HCT116 (cell line): ENCODE results near the gene MALL. TPM values are rescaled to one million over a fixed set of nuclear protein-coding genes. Genes with fewer than 3 reads are reported as not detected.
"Not testable (repeated sequence)": the region's sequence is repeated elsewhere in the genome, so short reads cannot be mapped to it uniquely, and the experiment has no call there.

Experiments used
- ATAC-seq: fragments of 200-7000 bp; cut with Tn5 transposase; 2 replicates; pipeline ENCODE4 v1.9.1; 2020; ENCODE audit warnings: mild to moderate bottlenecking, moderate library complexity
- BruUV-seq: library from RNA; stranded (reverse); fragments of 400-500 nt; replicated peaks from 2 replicates; lab custom pipeline; 2021; lab: Mats Ljungman, UMichigan
- CTCF ChIA-PET: fragments of 300-600 bp; sonication (Branson Sonifier 250); formaldehyde crosslinking; loops from one replicate; lab custom pipeline; 2021; ENCODE audit warnings: antibody characterized with exemption; lab: Charles Lee
- POLR2A ChIA-PET: fragments of 300-600, 350-600 bp; sonication (Branson Sonifier 250); formaldehyde crosslinking; loops from one replicate; lab custom pipeline; 2021; ENCODE audit warnings: antibody characterized with exemption; lab: Charles Lee
- RAD21 ChIA-PET, 2 experiments: fragments of 300-600 bp; sonication (Branson Sonifier 250); formaldehyde crosslinking; loops; one replicate each; lab custom pipeline; 2023; ENCODE audit warnings: low total read pairs in 2 of 2; ENCODE audit not compliant: uncharacterized antibody in 2 of 2, unreplicated experiment in 2 of 2, low non-redundant PET in 1 of 2; lab: Charles Lee
- DNase-seq: peaks from one replicate; pipeline ENCODE4 v3.0.0-alpha.2; 2010; ENCODE audit warnings: low read depth, low spot score
- H2AFZ ChIP-seq: fragments of 200-600 bp; shearing (Covaris generic), sonication (generic); 2 replicates; pipeline ENCODE4 v1.6.1; 2017; ENCODE audit warnings: low read depth, mixed run types, mixed read lengths, antibody characterized with exemption, low read length; ENCODE audit not compliant: poor library complexity, severe bottlenecking
- H3K27ac ChIP-seq: 2 replicates; pipeline ENCODE4 v1.5.1; 2012; ENCODE audit warnings: low read depth, low read length
- H3K27me3 ChIP-seq: fragments of 200-600 bp; sonication (generic); 2 replicates; pipeline ENCODE4 v1.6.1; 2016; ENCODE audit warnings: mixed run types, low read length, mixed read lengths; ENCODE audit not compliant: insufficient read depth
- H3K36me3 ChIP-seq, 2 experiments: fragments of 200-500 bp in 1 of 2; fragments of 200-600 bp in 1 of 2; sonication (Bioruptor generic) in 1 of 2; sonication (generic) in 1 of 2; 2 replicates each; pipeline versions ENCODE4 v1.5.1 to v1.6.1; 2014 to 2016; ENCODE audit warnings: low read length in 2 of 2, inconsistent platforms in 1 of 2, mixed read lengths in 1 of 2, mixed run types in 1 of 2; ENCODE audit not compliant: insufficient read depth in 2 of 2, control insufficient read depth in 1 of 2
- H3K4me1 ChIP-seq, 2 experiments: fragments of 200-600 bp in 1 of 2; sonication (generic) in 1 of 2; 2 replicates each; pipeline versions ENCODE4 v1.5.1 to v1.6.1; 2012 to 2017; ENCODE audit warnings: low read length in 2 of 2, inconsistent platforms in 1 of 2, mild to moderate bottlenecking in 1 of 2, mixed read lengths in 1 of 2, mixed run types in 1 of 2, moderate library complexity in 1 of 2; ENCODE audit not compliant: insufficient read depth in 2 of 2, control insufficient read depth in 1 of 2
- H3K4me2 ChIP-seq: fragments of 200-600 bp; sonication (generic); 2 replicates; pipeline ENCODE4 v1.6.1; 2017; ENCODE audit warnings: mixed run types, low read length, mixed read lengths
- H3K4me3 ChIP-seq, 2 experiments: fragments of 200-600 bp in 1 of 2; sonication (generic) in 1 of 2; replicated peaks in 1 of 2; 2 replicates each; pipeline ENCODE4 v1.5.1; 2011 to 2016; ENCODE audit warnings: low read length in 2 of 2, control low read depth in 1 of 2, low read depth in 1 of 2, mild to moderate bottlenecking in 1 of 2, mixed read lengths in 1 of 2, mixed run types in 1 of 2
- H3K79me2 ChIP-seq: fragments of 200-600 bp; sonication (generic); 2 replicates; pipeline ENCODE4 v1.6.1; 2017; ENCODE audit warnings: mild to moderate bottlenecking, mixed run types, low read length, moderate library complexity, mixed read lengths; ENCODE audit not compliant: insufficient read depth
- H3K9ac ChIP-seq: fragments of 200-600 bp; sonication (generic); 2 replicates; pipeline ENCODE4 v1.6.1; 2016; ENCODE audit warnings: low read length, mixed read lengths
- H3K9me2 ChIP-seq: fragments of 200-600 bp; sonication (generic), shearing (Covaris generic); 2 replicates; pipeline ENCODE4 v1.6.1; 2017; ENCODE audit warnings: mixed run types, mild to moderate bottlenecking, moderate library complexity; ENCODE audit not compliant: insufficient read depth
- H3K9me3 ChIP-seq, 2 experiments: fragments of 200-500 bp in 1 of 2; fragments of 200-600 bp in 1 of 2; sonication (Bioruptor generic) in 1 of 2; sonication (generic) in 1 of 2; 2 replicates each; pipeline ENCODE4 v1.6.1; 2014 to 2017; ENCODE audit warnings: low read length in 2 of 2, mixed read lengths in 2 of 2, inconsistent platforms in 1 of 2, low read depth in 1 of 2, mild to moderate bottlenecking in 1 of 2, mixed run types in 1 of 2, moderate library complexity in 1 of 2; ENCODE audit not compliant: control insufficient read depth in 1 of 2, insufficient read depth in 1 of 2
- H4K20me1 ChIP-seq: fragments of 200-600 bp; sonication (generic), shearing (Covaris generic); 2 replicates; pipeline ENCODE4 v1.6.1; 2017; ENCODE audit warnings: mixed run types, mild to moderate bottlenecking, moderate library complexity; ENCODE audit not compliant: insufficient read depth
- intact Hi-C: fragments of 100-400 bp; cut with micrococcal nuclease; formaldehyde crosslinking; loops from 2 replicates; pipeline ENCODE4 v1.10.0; 2022
- total RNA-seq: library from RNA; stranded (reverse); gene quantifications from one replicate; pipeline ENCODE4 v1.2.1, GENCODE V29; 2021; ENCODE audit not compliant: unreplicated experiment

The MALL gene
- total RNA-seq, 1 experiment from 2014 or later, result 223 TPM

DNA sequence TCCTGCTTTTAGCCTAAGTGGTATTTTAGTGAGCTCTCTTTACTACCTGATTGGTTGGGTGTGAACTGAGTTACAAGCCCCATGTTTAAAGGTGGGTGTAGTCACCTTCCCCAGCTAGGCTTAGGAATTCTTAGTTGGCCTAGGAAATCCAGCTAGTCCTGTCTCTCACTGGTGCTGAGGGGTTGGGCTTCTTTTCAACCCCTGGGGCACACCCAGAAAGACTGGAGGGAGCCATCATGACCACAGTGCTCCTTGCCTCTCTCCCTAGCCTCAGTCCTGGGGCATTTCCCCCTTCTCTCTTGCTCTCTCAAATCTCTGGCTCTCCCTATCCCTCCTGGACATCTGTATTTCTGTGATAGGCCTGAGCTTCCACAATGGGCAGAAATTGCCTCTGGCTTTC is 57.6 kb downstream of the MALL start:
- H2AFZ ChIP-seq, H3K36me3 ChIP-seq, H3K4me2 ChIP-seq, H3K79me2 ChIP-seq, ATAC-seq, H3K4me3 ChIP-seq, RAD21 ChIA-PET, H3K9me2 ChIP-seq, POLR2A ChIA-PET, H3K4me1 ChIP-seq, H3K9me3 ChIP-seq, intact Hi-C loops, BruUV-seq, H3K9ac ChIP-seq, CTCF ChIA-PET, H3K27ac ChIP-seq, H4K20me1 ChIP-seq, H3K27me3 ChIP-seq, DNase-seq: not testable (repeated sequence)

DNA sequence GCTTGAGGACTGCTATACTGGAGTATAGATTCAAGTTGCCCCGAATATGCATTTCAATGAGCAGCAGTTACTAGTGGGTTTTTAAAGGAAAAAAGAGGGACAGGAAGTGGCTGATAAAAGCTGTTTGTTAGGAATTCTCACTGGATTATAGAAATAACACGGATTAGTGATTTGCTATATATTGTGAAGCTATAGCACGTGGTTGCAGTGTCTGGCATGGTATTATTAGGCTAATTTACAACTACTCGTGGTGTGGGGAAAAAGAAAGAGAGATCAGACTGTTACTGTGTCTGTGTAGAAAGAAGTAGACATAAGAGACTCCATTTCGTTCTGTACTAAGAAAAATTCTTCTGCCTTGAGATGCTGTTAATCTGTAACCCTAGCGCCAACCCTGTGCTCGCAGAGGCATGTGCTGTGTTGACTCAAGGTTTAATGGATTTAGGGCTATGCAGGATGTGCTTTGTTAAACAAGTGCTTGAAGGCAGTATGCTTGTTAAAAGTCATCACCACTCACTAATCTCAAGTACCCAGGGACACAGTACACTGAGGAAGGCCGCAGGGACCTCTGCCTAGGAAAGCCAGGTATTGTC is 59.7 kb downstream of the MALL start:
- CTCF ChIA-PET, H2AFZ ChIP-seq, POLR2A ChIA-PET, DNase-seq, H3K4me2 ChIP-seq, H3K27ac ChIP-seq, RAD21 ChIA-PET, H3K4me1 ChIP-seq, ATAC-seq, H4K20me1 ChIP-seq, BruUV-seq, H3K9me3 ChIP-seq, H3K79me2 ChIP-seq, H3K9ac ChIP-seq, intact Hi-C loops, H3K27me3 ChIP-seq, H3K9me2 ChIP-seq, H3K36me3 ChIP-seq, H3K4me3 ChIP-seq: not testable (repeated sequence)

DNA sequence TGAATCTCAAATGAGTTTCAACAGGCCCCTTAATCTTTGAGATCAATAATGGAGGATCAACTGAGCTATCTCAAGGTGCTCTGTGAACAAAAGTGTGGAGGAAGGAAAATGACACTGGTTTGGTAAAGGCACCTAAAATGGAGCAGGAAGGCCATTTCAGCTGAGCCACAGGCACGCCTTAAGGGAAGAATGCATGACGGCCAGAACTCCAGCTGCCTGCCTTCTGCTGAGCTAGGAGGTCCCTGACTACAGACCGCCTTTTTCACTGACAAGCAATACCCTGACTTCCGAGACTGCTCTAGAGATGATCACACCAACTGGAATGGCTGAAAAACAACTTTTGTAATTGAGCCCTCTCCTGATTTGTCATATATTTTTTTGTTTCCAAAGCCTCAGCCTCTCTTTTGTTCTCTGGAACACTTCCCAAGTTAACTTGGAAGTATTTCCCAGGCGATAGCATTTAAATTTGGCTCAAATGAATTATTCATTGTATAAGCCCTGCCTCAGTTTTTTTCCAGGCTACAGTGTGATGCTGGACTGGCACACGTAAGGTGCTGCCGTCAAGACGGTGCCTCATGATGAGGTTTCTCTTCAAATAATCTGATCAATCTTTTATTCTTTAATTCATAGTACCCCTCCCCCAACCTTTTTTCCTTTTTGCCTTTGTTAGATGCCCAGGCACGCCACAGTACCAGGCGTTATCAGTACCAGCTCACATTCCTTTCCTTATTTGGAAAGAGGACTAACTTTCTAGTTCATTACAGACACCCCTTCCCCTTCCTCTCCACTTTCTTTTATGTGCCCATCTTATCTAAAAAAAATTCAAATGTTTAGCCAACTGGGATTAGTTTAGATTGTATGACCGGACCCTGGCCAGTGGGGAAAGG is 60.9 kb downstream of the MALL start:
- BruUV-seq, H3K9ac ChIP-seq, H3K79me2 ChIP-seq, H3K27ac ChIP-seq, POLR2A ChIA-PET, ATAC-seq, H3K4me2 ChIP-seq, H3K36me3 ChIP-seq, H3K4me3 ChIP-seq, CTCF ChIA-PET, H2AFZ ChIP-seq, H3K9me3 ChIP-seq, H3K27me3 ChIP-seq, intact Hi-C loops, H3K9me2 ChIP-seq, H4K20me1 ChIP-seq, RAD21 ChIA-PET, DNase-seq, H3K4me1 ChIP-seq: not testable (repeated sequence)

DNA sequence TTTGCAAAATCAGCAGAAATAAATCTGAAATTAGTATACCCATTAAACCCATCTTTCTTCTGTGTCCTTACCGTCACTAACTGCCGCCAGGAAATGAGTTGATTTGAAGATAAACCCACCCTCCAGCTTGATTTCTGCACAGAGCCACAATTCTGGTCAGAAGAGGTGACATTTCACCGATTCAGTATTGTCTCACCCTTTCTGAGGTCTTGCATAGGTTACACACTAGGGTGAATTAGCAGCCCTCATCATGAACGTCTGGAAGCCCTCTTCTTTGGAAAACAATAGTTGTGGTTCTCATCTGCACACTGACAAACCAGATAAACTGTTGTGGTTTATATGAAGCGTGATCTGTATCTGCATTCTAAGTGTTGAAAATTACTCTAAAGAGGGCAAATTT is 61.9 kb downstream of the MALL start:
- RAD21 ChIA-PET, ATAC-seq: not testable (repeated sequence)

More for the DNA sequence above, 61.9 kb downstream of the MALL start:
- BruUV-seq, CTCF ChIA-PET, H3K9me3 ChIP-seq, H3K9ac ChIP-seq, H3K4me2 ChIP-seq, H3K9me2 ChIP-seq, intact Hi-C loops, H3K4me1 ChIP-seq, H3K27me3 ChIP-seq, POLR2A ChIA-PET, H3K27ac ChIP-seq, H4K20me1 ChIP-seq, H3K79me2 ChIP-seq, DNase-seq, H3K36me3 ChIP-seq, H3K4me3 ChIP-seq, H2AFZ ChIP-seq: not testable (repeated sequence)
